RWPE2 (cell line): ENCODE measurements around the gene CORO7.
A peak's percentile ranks its signal among the peaks of the same experiment; 100 is the strongest.

Experiments
- ATAC-seq: fragments of 200-7000 bp; cut with Tn5 transposase; 3 replicates; pipeline ENCODE4 v1.9.1; 2021; ENCODE audit warnings: low read depth
- DNase-seq: peaks from one replicate; pipeline ENCODE4 v3.0.0-alpha.2; 2020; ENCODE audit warnings: low spot score
- H3K27ac ChIP-seq: fragments of 450-650 bp; 2 replicates; pipeline ENCODE4 v1.5.1; 2017; ENCODE audit warnings: mild to moderate bottlenecking; ENCODE audit not compliant: poor library complexity, severe bottlenecking
- H3K27me3 ChIP-seq: fragments of 250-450 bp; sonication (Bioruptor Pico); 2 replicates; pipeline ENCODE4 v1.5.1; 2021; ENCODE audit warnings: mild to moderate bottlenecking, moderate library complexity; ENCODE audit not compliant: insufficient read depth, poor library complexity, severe bottlenecking
- H3K36me3 ChIP-seq: fragments of 250-450 bp; sonication (Bioruptor Pico); 2 replicates; pipeline ENCODE4 v1.5.1; 2020; ENCODE audit warnings: low read depth, mild to moderate bottlenecking, moderate library complexity
- H3K4me1 ChIP-seq: fragments of 250-450 bp; sonication (Bioruptor Pico); 2 replicates; pipeline ENCODE4 v1.5.1; 2021; ENCODE audit warnings: mild to moderate bottlenecking, moderate library complexity; ENCODE audit not compliant: insufficient read depth, poor library complexity, severe bottlenecking
- H3K4me3 ChIP-seq: fragments of 250-450 bp; sonication (Bioruptor Pico); 2 replicates; pipeline ENCODE4 v1.5.1; 2021; ENCODE audit warnings: mild to moderate bottlenecking, moderate library complexity; ENCODE audit not compliant: severe bottlenecking
- H3K9me3 ChIP-seq: fragments of 250-450 bp; sonication (Bioruptor Pico); 2 replicates; pipeline ENCODE4 v1.5.1; 2021; ENCODE audit warnings: mild to moderate bottlenecking, moderate library complexity; ENCODE audit not compliant: severe bottlenecking
- TF ChIP-seq, protein P1 (sequence below): fragments of 450-650 bp; IDR thresholded peaks from one replicate; pipeline ENCODE4 v1.5.1; 2017; ENCODE audit warnings: mild to moderate bottlenecking, moderate library complexity; ENCODE audit not compliant: poor library complexity, severe bottlenecking

Gene CORO7

DNA sequence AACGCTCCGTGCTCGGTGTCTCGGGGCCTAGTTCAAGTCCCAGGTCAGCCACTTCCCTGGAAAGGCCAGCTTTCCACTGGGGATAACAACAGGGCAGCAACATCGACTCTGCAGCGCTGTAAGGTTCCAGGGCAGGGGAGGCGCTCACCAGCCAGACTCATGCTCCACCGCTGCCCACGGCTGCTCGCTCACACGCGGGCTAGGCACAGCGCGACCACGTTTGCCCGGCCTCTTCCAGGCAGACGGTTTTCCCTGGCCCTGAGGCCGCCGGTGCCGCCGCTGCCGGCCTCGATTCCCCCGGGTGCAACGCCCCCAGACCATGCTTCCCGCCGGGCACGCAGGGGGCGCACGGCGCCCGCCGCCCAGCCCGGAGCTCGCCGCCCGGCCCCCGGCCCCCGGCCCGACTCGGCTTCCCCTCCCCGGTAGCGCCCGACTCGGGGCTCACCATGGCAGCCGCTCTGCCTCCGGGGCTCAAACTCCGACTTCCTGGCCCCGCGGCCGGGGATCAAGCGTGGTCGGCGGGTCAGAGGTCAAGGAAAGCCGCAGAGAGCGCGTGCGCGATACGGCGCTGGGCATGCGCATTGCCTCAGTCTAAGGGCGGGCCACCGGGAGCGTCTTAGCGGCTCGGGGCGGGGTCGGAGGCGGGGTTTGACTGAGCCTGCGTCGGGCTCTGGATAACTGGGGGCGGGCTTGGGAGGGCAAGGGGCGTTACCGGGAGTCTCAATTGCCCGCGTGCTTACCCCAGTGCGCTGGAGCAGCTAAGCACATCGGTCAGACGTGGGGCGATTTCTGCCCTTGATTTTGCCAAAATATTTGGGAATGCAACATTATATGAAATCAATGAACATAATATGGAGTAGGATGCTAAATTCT lies 65.4 kb downstream of the CORO7 start, which contains the start of gene PAM16:
Gene PAM16, minus strand, starts transcription at position 535 of the 873 bp plus-strand sequence. Its CDS starts 87 bp downstream, at position 448.
- H3K27ac ChIP-seq: peak within 1 kb of the TSS; percentile 70
- peaks cover 11% of the 10 kb centered on the region for H3K4me1 ChIP-seq
- ATAC-seq (peak; percentile 91), DNase-seq (peak; percentile 97)
- peak within 1 kb of the TSS; percentile 94 for H3K4me3 ChIP-seq
- TF ChIP-seq, protein P1, sequence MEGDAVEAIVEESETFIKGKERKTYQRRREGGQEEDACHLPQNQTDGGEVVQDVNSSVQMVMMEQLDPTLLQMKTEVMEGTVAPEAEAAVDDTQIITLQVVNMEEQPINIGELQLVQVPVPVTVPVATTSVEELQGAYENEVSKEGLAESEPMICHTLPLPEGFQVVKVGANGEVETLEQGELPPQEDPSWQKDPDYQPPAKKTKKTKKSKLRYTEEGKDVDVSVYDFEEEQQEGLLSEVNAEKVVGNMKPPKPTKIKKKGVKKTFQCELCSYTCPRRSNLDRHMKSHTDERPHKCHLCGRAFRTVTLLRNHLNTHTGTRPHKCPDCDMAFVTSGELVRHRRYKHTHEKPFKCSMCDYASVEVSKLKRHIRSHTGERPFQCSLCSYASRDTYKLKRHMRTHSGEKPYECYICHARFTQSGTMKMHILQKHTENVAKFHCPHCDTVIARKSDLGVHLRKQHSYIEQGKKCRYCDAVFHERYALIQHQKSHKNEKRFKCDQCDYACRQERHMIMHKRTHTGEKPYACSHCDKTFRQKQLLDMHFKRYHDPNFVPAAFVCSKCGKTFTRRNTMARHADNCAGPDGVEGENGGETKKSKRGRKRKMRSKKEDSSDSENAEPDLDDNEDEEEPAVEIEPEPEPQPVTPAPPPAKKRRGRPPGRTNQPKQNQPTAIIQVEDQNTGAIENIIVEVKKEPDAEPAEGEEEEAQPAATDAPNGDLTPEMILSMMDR: peak; percentile 23
- no peaks in the 10 kb centered on the region for H3K27me3 ChIP-seq
- H3K9me3 ChIP-seq: no peaks in the 10 kb centered on the region
- H3K36me3 ChIP-seq: peaks cover 10% of the 10 kb centered on the region

- DNase-seq (no peak), ATAC-seq (no peak)
- Histone ChIP-seq H3K4me1 (peaks cover 11% of the 10 kb centered on the region), H3K9me3 (no peaks in the 10 kb centered on the region), H3K27ac (peak overlapping the region; percentile 70), H3K4me3 (peak overlapping the region; percentile 94), H3K36me3 (peaks cover 10% of the 10 kb centered on the region), H3K27me3 (no peaks in the 10 kb centered on the region)
- TF ChIP-seq, protein P1: no peak
These were observed 66.0 kb downstream of the CORO7 start for GRCh38 chr16:4350365-4350786.

- TF ChIP-seq, protein P1: no peak
- Histone ChIP-seq H3K4me3 (no peak overlapping the region), H3K27ac (no peak overlapping the region), H3K36me3 (peaks cover 10% of the 10 kb centered on the region), H3K9me3 (no peaks in the 10 kb centered on the region), H3K27me3 (no peaks in the 10 kb centered on the region), H3K4me1 (peaks cover 11% of the 10 kb centered on the region)
- ATAC-seq: no peak
- DNase-seq: no peak
These were observed 67.1 kb downstream of the CORO7 start for GRCh38 chr16:4349332-4349731.

- Histone ChIP-seq H3K9me3 (no peaks in the 10 kb centered on the region), H3K27me3 (no peaks in the 10 kb centered on the region), H3K4me3 (no peak overlapping the region), H3K4me1 (peaks cover 11% of the 10 kb centered on the region), H3K36me3 (peaks cover 10% of the 10 kb centered on the region), H3K27ac (no peak overlapping the region)
- TF ChIP-seq, protein P1: no peak
- no peak for ATAC-seq
- peak; percentile 47 for DNase-seq
These were observed 68.5 kb downstream of the CORO7 start for GRCh38 chr16:4347765-4348509.
